Natural killer cell treated with Interleukin-12 subunit alpha and Interleukin-12 subunit beta and Interleukin-15 and Interleukin-18, amount 100 ng/mL, for 72 hours (primary cell): ENCODE results near the gene HMGB4. TPM values are rescaled to one million over a fixed set of nuclear protein-coding genes. Genes with fewer than 3 reads are reported as not detected.

Source experiments
- ATAC-seq, 2 donors: fragments of 150-1000 bp; cut with Tn5 transposase in 1 of 2; sonication (Bioruptor Pico), chemical (Tn5 transposase) in 1 of 2; 2 replicates each; pipeline ENCODE4 v1.10.0; 2021
- DNase-seq: peaks from one replicate; pipeline ENCODE4 v3.0.0; 2022; ENCODE audit warnings: low spot score
- H3K27ac Mint-ChIP-seq, 2 donors: 1 replicate in 1 of 2; 2 replicates in 1 of 2; pipeline ENCODE4 v1.8.0; 2022; ENCODE audit warnings: mixed read lengths in 2 of 2, mild to moderate bottlenecking in 1 of 2, moderate library complexity in 1 of 2
- H3K27me3 Mint-ChIP-seq, 2 donors: 1 replicate in 1 of 2; 2 replicates in 1 of 2; pipeline ENCODE4 v1.8.0; 2022; ENCODE audit warnings: mixed read lengths in 2 of 2
- H3K36me3 Mint-ChIP-seq: one replicate; pipeline ENCODE4 v1.8.0; 2022; ENCODE audit warnings: mixed read lengths
- H3K4me1 Mint-ChIP-seq, 2 donors: 1 replicate in 1 of 2; 2 replicates in 1 of 2; pipeline ENCODE4 v1.8.0; 2022; ENCODE audit warnings: low read depth in 2 of 2, mixed read lengths in 2 of 2, mild to moderate bottlenecking in 1 of 2
- H3K4me3 Mint-ChIP-seq: one replicate; pipeline ENCODE4 v1.8.0; 2022; ENCODE audit warnings: mixed read lengths
- H3K9me3 Mint-ChIP-seq: 2 replicates; pipeline ENCODE4 v1.8.0; 2022; ENCODE audit warnings: mixed read lengths
- total RNA-seq, 2 donors: library from RNA; stranded (reverse); gene quantifications; one replicate each; pipeline ENCODE4 v1.2.3, GENCODE V29; 2022

Gene HMGB4, protein sequence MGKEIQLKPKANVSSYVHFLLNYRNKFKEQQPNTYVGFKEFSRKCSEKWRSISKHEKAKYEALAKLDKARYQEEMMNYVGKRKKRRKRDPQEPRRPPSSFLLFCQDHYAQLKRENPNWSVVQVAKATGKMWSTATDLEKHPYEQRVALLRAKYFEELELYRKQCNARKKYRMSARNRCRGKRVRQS
- total RNA-seq: not detected

DNA sequence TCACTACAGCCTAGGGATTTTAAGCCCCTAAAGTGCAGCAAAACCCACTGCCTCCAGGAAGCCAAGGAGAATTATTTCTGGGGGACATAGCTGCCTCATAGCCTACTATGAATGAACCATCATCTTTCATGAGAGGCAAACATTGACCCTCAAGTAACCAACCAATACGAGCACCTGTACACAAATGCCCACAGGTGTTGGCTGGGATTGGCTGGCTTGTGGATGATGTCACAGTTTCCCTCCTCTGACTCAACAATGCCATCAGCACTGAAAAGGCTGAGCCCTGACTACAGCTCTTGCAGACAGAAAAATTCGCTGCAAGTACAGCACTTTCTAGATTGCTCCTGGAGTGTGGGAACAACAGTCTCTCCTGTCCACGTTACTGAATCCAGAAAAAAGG lies at the start of gene HMGB4:
TSS of gene HMGB4 (plus strand) at position 301 of the 400 bp plus-strand sequence. CDS start 113 bp downstream, outside the sequence.
- Mint-ChIP-seq H3K27ac (no peak within 1 kb of the TSS), H3K4me3 (no peak within 1 kb of the TSS), H3K9me3 (no peaks in the 10 kb centered on the region), H3K4me1 (peaks cover 19 to 21% of the 10 kb centered on the region in 2 donors), H3K36me3 (no peaks in the 10 kb centered on the region), H3K27me3 (peaks cover 13 to 17% of the 10 kb centered on the region in 2 donors)
- ATAC-seq: no peak
- DNase-seq: no peak

DNA sequence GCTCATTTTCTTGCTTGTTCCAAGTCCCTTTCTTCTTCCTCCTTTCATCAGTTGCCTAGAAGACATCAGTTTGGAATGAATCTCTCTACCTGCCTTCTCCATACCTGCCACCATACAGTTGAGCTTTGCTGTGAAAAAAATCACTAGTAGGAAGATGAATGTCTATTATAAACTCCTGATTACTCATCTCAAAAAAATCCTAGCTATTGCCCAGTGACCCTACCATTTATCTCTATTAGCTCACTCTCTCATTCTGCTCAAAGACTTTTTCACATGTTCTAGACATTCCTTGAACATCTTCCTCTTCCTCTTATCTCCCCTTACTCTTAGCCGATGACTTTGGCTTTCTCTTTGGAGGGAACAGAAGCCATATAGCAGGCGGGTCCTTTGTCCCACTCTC lies 49.7 kb upstream of the HMGB4 start:
- ATAC-seq: no peak
- no peaks in the 10 kb centered on the region for H3K4me1 Mint-ChIP-seq
- no peak for DNase-seq
- no peak overlapping the region for H3K27ac Mint-ChIP-seq
- H3K9me3 Mint-ChIP-seq: no peaks in the 10 kb centered on the region
- H3K36me3 Mint-ChIP-seq: no peaks in the 10 kb centered on the region
- peaks cover 20 to 22% of the 10 kb centered on the region in 2 donors for H3K27me3 Mint-ChIP-seq
- H3K4me3 Mint-ChIP-seq: no peak overlapping the region

DNA sequence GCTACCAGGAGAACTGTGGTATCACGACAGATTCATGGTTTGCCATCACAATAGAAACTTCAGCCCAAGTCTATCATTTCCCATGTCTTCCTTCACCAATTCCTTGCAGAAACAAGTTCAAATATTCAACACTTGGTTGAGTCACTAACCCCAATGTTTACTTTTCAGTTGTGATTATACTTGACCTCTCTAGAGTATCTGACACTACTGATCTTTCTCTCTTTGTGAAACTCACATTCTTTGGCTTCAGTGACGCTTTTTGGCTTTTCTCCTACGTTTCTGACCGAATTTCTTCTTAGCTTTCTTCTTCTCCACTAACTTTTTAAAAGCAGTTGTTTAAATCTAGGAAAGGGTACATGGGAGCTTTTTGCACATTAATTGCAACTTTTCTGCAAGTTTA lies 48.8 kb upstream of the HMGB4 start:
- Mint-ChIP-seq H3K4me1 (no peaks in the 10 kb centered on the region), H3K27me3 (peaks cover 20 to 27% of the 10 kb centered on the region in 2 donors), H3K9me3 (no peaks in the 10 kb centered on the region), H3K27ac (no peak overlapping the region), H3K36me3 (no peaks in the 10 kb centered on the region), H3K4me3 (no peak overlapping the region)
- no peak for ATAC-seq
- no peak for DNase-seq

DNA sequence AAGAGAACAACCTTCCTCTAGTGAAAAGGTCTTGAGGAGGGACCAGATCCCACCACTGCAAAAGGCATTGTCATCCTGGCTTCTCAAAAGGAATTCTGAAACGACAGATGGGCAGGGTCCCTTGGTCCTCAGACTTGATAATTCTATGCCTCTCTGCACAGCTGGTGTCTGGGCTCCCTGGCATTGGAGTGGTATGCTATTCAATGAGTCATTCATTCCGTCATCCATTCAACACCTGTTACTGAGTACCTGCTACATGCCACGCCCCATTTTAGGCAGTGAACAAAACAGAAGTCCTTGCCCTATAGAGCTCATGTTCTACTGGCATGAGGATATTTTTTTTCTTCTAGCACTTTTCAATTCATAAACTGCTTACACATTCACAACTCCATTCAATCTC lies 45.8 kb upstream of the HMGB4 start:
- Mint-ChIP-seq H3K36me3 (no peaks in the 10 kb centered on the region), H3K4me3 (no peak overlapping the region), H3K4me1 (no peaks in the 10 kb centered on the region), H3K9me3 (no peaks in the 10 kb centered on the region), H3K27ac (no peak overlapping the region), H3K27me3 (peaks cover 22 to 43% of the 10 kb centered on the region in 2 donors)
- DNase-seq (no peak), ATAC-seq (no peak)

DNA sequence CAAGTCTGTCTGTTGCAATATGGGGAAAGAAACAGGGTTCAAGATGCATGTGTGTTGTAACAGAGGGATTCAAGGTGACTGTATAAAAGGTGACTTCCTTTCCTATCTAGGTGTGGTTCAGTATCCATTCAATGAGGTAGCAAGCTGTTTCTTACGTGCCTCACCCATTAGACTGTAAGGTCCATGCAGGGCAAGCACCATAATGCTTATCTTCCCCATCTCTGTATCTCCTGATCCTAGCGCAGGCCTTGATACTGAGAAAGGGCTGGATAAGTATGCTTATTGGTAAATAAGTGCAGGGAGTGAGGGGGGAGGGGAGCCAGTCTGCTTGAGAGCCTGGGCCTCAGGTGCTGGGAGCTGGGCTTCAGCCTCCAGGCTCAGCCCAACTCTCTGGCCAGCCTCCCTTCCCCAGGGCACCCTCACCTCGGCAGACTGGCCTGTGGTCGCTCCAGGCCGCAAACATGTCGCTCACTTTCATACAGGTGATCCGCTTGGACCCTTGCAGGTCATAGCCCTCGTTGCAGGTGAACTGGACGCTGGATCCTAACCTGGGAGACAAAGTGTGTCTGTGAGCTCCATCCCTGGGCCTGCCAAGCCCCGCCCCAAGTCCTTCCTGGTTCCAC lies 44.5 kb upstream of the HMGB4 start:
- H3K4me3 Mint-ChIP-seq: no peak overlapping the region
- no peak for ATAC-seq

DNA sequence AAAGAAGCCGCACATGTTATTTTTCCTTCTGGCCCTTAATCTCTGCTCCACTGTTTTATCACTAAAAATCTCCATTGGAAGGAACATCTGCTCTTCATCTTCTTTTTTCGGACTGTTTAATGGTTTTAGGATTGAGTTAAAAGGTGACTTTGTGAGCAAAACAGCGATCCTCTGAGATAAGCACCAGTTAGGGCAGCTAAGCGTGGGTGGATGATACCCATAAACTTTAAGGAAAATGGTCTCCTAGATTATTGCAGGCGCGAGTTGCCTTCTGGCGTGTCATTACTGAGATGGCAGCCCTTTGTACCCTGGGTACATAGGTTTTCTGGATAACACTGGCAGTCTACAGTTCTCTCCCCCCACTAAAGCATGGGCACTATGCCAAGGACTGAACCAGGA lies 44.0 kb upstream of the HMGB4 start:
- Mint-ChIP-seq H3K27me3 (peaks cover 9 to 29% of the 10 kb centered on the region in 2 donors), H3K9me3 (no peaks in the 10 kb centered on the region), H3K4me1 (no peaks in the 10 kb centered on the region), H3K4me3 (no peak overlapping the region), H3K36me3 (no peaks in the 10 kb centered on the region), H3K27ac (no peak overlapping the region)
- DNase-seq (no peak), ATAC-seq (no peak)

More for the DNA sequence above, 44.5 kb upstream of the HMGB4 start:
- no peak for DNase-seq
- Mint-ChIP-seq H3K9me3 (no peaks in the 10 kb centered on the region), H3K27ac (no peak overlapping the region), H3K36me3 (no peaks in the 10 kb centered on the region), H3K4me1 (no peaks in the 10 kb centered on the region), H3K27me3 (peaks cover 14 to 34% of the 10 kb centered on the region in 2 donors)

DNA sequence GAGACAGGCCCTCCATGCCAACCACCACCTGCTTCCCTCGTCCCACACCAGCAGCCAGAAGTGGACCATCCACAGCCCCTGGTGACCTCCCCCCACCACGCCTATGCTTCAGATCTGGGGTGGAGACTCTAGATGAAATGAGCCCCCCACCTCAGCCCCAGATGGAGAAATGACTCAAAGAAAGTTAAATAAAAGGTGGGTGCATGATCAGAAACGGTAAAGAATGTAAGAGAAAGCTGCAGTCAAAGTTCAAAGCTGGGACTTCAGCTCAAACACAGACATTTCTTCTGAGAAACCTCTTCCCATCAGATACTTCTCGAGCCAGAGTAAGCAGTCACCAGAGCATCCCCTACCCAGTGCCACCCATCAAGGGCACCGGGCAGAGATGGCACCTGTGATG lies 43.1 kb upstream of the HMGB4 start:
- DNase-seq: no peak
- Mint-ChIP-seq H3K27ac (no peak overlapping the region), H3K9me3 (no peaks in the 10 kb centered on the region), H3K4me1 (no peaks in the 10 kb centered on the region), H3K4me3 (no peak overlapping the region), H3K27me3 (peaks cover 5 to 21% of the 10 kb centered on the region in 2 donors), H3K36me3 (no peaks in the 10 kb centered on the region)
- ATAC-seq: no peak

DNA sequence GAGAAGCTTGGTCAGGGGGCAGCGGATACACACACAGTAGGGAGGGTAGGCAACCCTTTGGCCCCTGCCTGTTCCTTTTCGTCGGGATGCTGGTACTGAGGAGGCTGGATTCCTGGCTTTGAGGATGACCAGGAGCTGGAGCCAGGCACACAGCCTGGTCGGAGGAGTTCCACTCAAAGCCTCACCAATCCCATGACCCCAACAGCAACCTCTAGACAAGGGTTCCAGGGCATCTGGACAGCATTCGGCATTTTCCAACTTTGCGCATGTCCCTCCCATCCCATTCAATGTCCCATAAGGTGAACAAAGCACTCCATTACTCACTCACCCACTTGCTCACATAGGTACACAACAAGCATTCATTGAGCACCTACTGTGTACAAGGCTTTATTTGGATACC lies 42.6 kb upstream of the HMGB4 start:
- ATAC-seq (no peak), DNase-seq (no peak)
- H3K36me3 Mint-ChIP-seq: no peaks in the 10 kb centered on the region
- peaks cover 5 to 21% of the 10 kb centered on the region in 2 donors for H3K27me3 Mint-ChIP-seq
- H3K9me3 Mint-ChIP-seq: no peaks in the 10 kb centered on the region
- H3K4me1 Mint-ChIP-seq: no peaks in the 10 kb centered on the region
- no peak overlapping the region for H3K4me3 Mint-ChIP-seq
- H3K27ac Mint-ChIP-seq: no peak overlapping the region

DNA sequence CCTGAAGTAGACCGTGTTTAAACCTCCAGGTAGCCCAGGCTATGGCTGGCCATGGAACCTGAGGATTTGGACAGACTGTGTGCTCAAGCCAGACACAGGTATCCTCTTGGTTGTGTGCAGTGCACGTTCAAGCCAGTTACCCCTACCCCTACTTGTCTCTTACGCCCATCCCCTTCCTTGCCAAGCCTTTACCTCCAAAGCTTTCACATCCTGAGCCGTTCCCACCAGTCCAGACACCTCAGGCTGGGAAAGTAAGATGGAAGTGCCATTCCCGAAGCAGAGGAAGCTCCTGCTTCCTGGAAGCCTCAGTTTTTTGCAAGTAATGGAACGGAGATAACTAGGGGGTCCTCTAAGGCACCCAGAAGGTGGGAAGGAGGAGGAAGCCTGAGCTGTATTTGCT lies 41.5 kb upstream of the HMGB4 start:
- no peaks in the 10 kb centered on the region for H3K4me1 Mint-ChIP-seq
- ATAC-seq: no peak
- no peak overlapping the region for H3K27ac Mint-ChIP-seq
- no peaks in the 10 kb centered on the region for H3K9me3 Mint-ChIP-seq
- peaks cover 11 to 21% of the 10 kb centered on the region in 2 donors for H3K27me3 Mint-ChIP-seq
- H3K36me3 Mint-ChIP-seq: no peaks in the 10 kb centered on the region
- DNase-seq: no peak
- no peak overlapping the region for H3K4me3 Mint-ChIP-seq

DNA sequence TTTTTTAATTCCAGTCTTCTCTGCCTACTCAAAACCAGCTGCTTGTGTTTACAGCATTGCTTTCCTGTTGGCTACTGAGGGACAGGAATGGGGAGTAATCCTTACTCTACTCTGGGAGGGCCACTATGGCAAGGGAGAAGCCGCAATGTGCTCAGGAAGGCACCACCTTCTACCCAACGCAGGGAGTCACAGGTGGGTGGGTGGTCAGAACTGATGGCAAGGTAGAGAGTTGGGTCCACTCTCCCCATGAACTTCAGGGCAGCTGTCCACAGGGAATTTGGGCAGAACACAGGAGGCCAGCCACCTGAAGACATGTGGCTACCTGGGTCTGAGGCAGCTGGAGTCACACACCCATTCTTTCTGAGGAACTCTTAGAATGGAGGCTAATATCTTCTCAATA lies 40.5 kb upstream of the HMGB4 start:
- Mint-ChIP-seq H3K9me3 (no peaks in the 10 kb centered on the region), H3K4me1 (no peaks in the 10 kb centered on the region), H3K27me3 (peaks cover 13 to 21% of the 10 kb centered on the region in 2 donors), H3K4me3 (no peak overlapping the region), H3K36me3 (no peaks in the 10 kb centered on the region), H3K27ac (no peak overlapping the region)
- DNase-seq: no peak
- ATAC-seq: no peak

DNA sequence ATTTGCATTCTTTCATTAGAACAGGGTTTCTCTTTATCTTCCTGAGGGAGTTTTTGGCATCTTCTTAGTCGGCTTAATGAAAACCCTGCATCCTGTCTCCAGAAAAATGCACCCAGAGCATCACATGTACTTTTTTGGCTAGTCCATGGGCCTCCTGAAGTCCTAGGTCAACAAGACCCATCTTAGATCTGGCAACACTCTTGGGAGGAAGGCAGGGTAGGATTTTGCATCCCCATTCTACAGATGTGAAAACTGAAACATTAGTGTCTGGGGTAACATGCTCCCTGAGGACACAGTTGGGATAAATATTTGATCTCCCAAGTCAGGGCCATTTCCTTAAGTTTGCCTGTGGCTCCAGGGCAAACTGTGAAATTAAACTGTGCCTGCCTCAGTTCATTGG lies 40.0 kb upstream of the HMGB4 start:
- H3K4me3 Mint-ChIP-seq: no peak overlapping the region
- H3K9me3 Mint-ChIP-seq: no peaks in the 10 kb centered on the region
- H3K4me1 Mint-ChIP-seq: no peaks in the 10 kb centered on the region
- peaks cover 13 to 24% of the 10 kb centered on the region in 2 donors for H3K27me3 Mint-ChIP-seq
- H3K27ac Mint-ChIP-seq: no peak overlapping the region
- no peaks in the 10 kb centered on the region for H3K36me3 Mint-ChIP-seq
- DNase-seq: no peak
- no peak for ATAC-seq

DNA sequence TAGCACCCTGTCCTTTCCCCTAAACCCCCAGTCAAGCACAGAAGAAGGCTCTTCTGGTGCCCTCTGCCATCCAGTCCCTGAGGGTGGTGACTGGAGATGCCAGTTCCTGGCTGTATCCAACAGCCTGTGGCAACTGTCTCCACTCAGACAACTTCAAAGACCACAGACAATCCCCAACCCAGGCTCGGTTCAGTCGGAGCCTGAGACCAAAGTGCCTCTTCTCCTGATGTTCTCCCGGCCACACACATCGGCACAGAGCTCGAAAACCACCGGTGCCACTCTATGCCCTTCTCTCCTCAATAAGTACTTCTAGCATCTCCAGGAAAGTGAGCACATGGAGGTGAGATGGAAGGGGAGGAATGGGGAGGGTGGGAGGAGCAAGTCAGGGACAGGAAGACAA lies 39.6 kb upstream of the HMGB4 start:
- H3K27me3 Mint-ChIP-seq: peaks cover 14 to 26% of the 10 kb centered on the region in 2 donors
- no peak overlapping the region for H3K4me3 Mint-ChIP-seq
- H3K36me3 Mint-ChIP-seq: no peaks in the 10 kb centered on the region
- H3K27ac Mint-ChIP-seq: no peak overlapping the region
- ATAC-seq (no peak), DNase-seq (no peak)
- H3K9me3 Mint-ChIP-seq: no peaks in the 10 kb centered on the region
- H3K4me1 Mint-ChIP-seq: no peaks in the 10 kb centered on the region

DNA sequence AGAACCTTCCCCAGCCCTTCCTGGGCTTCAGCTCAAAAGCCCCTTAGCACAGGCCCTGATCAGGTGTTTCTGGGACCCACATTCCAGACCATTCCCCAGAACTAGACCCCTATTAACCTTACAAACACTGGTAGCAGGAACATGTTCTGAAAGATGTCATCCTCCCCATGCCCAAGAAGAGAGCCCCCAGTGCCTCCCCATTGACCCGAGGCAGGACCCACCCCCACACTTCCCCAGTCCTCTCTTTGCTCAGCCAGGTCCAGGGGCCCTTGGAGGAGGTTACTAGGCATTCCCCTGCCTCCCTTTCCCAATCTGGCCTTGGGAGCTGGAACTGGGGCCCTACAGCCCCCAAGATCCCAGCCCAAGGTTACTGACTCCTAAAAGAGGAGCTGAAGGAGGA lies 38.9 kb upstream of the HMGB4 start:
- ATAC-seq: no peak
- H3K36me3 Mint-ChIP-seq: no peaks in the 10 kb centered on the region
- DNase-seq: no peak
- H3K4me1 Mint-ChIP-seq: no peaks in the 10 kb centered on the region
- H3K4me3 Mint-ChIP-seq: no peak overlapping the region
- peaks cover 16 to 22% of the 10 kb centered on the region in 2 donors for H3K27me3 Mint-ChIP-seq
- no peak overlapping the region for H3K27ac Mint-ChIP-seq
- no peaks in the 10 kb centered on the region for H3K9me3 Mint-ChIP-seq

DNA sequence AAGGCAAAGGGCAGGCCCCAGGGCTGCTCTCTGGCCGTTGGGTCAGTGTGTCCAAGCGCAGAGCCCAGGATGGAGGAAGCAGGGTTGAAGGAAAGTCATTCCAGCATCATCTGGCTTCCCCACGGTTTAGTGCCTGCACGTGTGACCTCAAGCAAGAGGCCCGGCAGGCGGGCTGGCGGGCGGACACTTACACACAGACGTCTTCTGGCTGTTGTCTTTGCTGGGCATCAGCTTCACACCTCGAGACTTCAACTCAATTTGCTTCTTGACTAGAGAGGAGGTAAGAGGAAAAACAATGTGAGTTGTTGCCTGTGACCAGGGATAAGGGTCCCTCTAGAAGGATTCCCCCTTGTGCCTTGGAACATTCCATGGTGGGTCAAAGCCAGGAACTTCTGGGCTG lies 38.4 kb upstream of the HMGB4 start:
- no peak for ATAC-seq
- H3K36me3 Mint-ChIP-seq: no peaks in the 10 kb centered on the region
- no peaks in the 10 kb centered on the region for H3K9me3 Mint-ChIP-seq
- no peak for DNase-seq
- H3K4me3 Mint-ChIP-seq: no peak overlapping the region
- no peak overlapping the region for H3K27ac Mint-ChIP-seq
- no peaks in the 10 kb centered on the region for H3K4me1 Mint-ChIP-seq
- peaks cover 16 to 17% of the 10 kb centered on the region in 2 donors for H3K27me3 Mint-ChIP-seq

DNA sequence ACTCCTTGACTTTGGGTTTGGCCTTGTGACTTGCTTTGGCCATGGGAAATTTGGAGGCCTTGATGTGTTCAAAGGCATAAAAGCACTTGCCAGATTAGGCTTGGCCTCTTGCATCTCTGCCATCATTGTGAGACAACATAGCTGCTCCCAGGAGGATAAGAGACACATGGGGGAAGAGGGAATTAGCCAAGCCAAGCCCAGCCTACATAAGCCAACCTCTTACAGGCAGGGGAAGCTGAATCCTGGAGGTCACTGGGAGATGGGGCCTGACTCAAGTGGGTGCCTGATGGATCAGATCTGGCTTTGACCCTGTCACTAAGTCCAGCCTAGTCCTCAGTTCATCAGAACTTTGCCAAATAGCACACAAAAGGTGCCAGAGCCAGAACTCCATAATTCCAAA lies 37.6 kb upstream of the HMGB4 start:
- Mint-ChIP-seq H3K4me3 (no peak overlapping the region), H3K4me1 (no peaks in the 10 kb centered on the region), H3K27me3 (peaks cover 14 to 16% of the 10 kb centered on the region in 2 donors), H3K9me3 (no peaks in the 10 kb centered on the region), H3K36me3 (no peaks in the 10 kb centered on the region), H3K27ac (no peak overlapping the region)
- no peak for ATAC-seq
- DNase-seq: no peak
